Ishikawa (cell line): ENCODE measurements around the gene B3GAT1.

Source experiments
- CEBPB ChIP-seq: IDR thresholded peaks from 2 replicates; pipeline ENCODE4 v1.6.1; 2012
- CREB1 ChIP-seq: IDR thresholded peaks from 2 replicates; pipeline ENCODE4 v1.6.1; 2012; ENCODE audit warnings: low read depth
- EGR1 ChIP-seq: IDR thresholded peaks from 2 replicates; pipeline ENCODE4 v1.6.1; 2012
- EP300 ChIP-seq: IDR thresholded peaks from 2 replicates; pipeline ENCODE4 v1.6.1; 2012; ENCODE audit warnings: borderline replicate concordance
- FOXM1 ChIP-seq: IDR thresholded peaks from 2 replicates; pipeline ENCODE4 v1.6.1; 2012; ENCODE audit warnings: low read depth, borderline replicate concordance
- NFIC ChIP-seq: IDR thresholded peaks from 2 replicates; pipeline ENCODE4 v1.6.1; 2012
- RAD21 ChIP-seq: IDR thresholded peaks from 2 replicates; pipeline ENCODE4 v1.6.1; 2012; ENCODE audit warnings: low read depth
- TAF1 ChIP-seq: IDR thresholded peaks from 2 replicates; pipeline ENCODE4 v1.6.1; 2012; ENCODE audit warnings: low read depth, mild to moderate bottlenecking
- TCF12 ChIP-seq: IDR thresholded peaks from 2 replicates; pipeline ENCODE4 v1.6.1; 2012; ENCODE audit warnings: low read depth
- TEAD4 ChIP-seq: IDR thresholded peaks from 2 replicates; pipeline ENCODE4 v1.6.1; 2012
- YY1 ChIP-seq: IDR thresholded peaks from 2 replicates; pipeline ENCODE4 v1.6.1; 2012; ENCODE audit warnings: low read depth
- ZBTB7A ChIP-seq: IDR thresholded peaks from 2 replicates; pipeline ENCODE4 v1.6.1; 2012; ENCODE audit warnings: low read depth
- TF ChIP-seq, protein P1 (sequence below): IDR thresholded peaks from 2 replicates; pipeline ENCODE4 v1.6.1; 2012
- TF ChIP-seq, protein P2 (sequence below): IDR thresholded peaks from 2 replicates; pipeline ENCODE4 v1.6.1; 2012
- TF ChIP-seq, protein P3 (sequence below): IDR thresholded peaks from 2 replicates; pipeline ENCODE4 v1.6.1; 2012; ENCODE audit warnings: low read depth, mild to moderate bottlenecking

The B3GAT1 gene

DNA sequence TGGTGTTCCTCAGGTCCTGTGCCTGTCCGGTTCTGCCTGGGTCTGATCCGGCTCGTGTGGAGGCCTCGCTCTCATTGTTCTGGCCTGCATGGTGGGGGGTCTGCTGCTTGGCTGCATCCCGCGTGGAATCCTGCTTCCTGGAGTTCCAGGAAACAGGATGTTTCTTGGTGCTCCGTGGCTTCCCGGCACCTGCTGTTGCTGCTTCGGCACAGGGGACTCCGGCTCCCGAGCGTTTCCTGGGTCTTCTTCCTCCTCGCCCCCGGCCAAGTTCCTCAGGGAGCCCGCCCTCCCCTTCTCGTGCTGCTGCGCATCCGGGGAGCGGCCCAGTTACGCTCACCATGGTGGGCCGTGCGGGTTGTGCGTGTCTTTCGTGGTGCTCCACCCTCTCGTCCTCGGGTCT, 50.4 kb downstream of the B3GAT1 start:
- TF ChIP-seq YY1 (no peak), NFIC (no peak), TCF12 (no peak), ZBTB7A (no peak), EP300 (no peak)

DNA sequence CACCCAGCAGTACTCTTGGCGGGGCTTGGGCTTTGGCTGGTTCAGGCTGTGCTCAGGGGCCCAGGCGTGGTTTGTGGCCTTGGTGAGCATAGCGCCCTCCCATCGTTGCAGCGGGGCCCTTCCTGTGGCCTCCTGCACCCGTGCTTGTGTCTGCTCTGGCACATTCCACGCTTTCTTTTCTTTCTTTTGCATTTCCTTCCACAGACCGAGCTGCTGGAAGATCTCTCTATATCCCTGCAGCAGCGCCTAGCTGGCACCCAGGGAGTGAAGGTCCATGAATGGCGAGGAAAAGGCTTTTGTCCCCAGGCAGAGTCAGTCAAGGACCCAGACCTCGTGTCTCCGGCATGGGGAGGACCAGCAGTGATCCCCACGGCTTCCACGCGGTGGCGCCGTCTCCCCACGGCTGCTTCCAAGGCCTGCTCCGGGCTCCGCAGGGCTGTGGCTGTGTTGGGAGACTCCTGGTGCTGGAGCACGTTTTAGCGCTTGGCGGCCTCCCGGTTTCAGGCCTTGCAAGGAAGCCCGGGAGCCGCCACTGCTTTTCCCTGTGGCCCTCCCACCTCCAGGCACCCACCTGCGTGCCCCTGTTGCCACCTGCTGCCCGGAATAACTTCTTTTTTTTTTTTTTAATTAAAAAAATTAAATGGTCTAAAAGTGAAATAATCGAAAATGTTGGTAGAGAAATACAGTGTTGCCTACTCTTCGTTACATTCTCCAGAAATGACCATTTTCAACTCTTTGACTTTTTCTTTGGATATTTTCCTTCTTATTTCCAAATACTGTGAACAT, 51.8 kb downstream of the B3GAT1 start:
- no peak for TF ChIP-seq TEAD4
- TF ChIP-seq RAD21 = peak; percentile 75

DNA sequence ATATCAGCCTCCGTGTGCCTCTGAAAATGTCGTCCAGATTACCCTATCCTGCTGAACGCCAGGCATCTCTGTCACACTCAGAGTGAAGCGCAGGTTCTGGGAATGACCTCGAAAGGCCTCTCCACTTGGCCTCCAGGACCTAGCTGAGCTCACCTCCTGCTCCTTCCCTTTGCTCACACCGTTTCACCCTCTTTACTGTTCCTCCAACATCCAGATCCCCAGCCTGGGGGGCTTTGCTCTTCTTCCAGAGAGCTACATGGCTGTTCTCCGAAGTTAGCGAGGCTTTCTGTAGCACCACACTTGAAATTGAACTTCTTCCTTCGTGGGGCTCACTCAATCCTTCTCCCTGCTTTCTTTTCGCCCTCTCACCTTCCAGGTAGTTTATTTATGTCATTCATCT, 52.4 kb downstream of the B3GAT1 start:
- TF ChIP-seq ZBTB7A (no peak), TCF12 (no peak)

DNA sequence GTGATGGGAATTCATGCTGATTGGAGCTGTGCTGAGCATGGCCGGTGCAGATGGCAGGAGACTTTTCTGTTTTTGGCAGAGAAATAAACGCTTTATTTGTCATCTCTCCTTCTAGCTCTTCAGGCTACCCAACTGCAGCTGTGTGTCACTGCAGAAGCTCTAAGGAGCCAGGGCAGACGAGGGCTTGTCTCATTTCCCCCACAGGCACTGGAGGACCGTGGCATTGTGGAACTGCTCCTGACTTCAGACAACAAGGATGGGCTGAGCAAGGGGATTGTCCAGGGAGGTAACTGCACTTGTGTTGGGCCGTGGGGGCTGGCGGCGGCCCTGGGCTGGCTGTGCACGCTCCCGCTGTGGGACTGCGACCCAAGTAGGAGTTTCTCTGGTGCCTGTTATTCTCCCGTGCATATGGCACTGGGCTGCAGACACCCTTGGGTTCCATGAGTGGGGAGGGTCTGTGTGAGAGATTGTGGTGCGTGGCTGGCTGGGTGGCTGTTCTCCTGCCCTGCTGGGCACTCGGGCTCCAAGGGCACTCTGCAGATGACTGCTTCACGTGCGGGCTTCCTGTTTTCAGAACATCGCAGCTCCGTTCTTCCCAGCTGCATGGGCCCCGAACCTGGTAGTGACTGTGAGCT, 53.1 kb downstream of the B3GAT1 start:
- TF ChIP-seq, protein P1, sequence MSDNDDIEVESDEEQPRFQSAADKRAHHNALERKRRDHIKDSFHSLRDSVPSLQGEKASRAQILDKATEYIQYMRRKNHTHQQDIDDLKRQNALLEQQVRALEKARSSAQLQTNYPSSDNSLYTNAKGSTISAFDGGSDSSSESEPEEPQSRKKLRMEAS = no peak
- TF ChIP-seq TCF12 (no peak), YY1 (no peak), NFIC (no peak), TAF1 (no peak), EP300 (no peak), CREB1 (no peak), TEAD4 (no peak)
- TF ChIP-seq, protein P2, sequence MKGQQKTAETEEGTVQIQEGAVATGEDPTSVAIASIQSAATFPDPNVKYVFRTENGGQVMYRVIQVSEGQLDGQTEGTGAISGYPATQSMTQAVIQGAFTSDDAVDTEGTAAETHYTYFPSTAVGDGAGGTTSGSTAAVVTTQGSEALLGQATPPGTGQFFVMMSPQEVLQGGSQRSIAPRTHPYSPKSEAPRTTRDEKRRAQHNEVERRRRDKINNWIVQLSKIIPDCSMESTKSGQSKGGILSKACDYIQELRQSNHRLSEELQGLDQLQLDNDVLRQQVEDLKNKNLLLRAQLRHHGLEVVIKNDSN = no peak
- TF ChIP-seq, protein P3, sequence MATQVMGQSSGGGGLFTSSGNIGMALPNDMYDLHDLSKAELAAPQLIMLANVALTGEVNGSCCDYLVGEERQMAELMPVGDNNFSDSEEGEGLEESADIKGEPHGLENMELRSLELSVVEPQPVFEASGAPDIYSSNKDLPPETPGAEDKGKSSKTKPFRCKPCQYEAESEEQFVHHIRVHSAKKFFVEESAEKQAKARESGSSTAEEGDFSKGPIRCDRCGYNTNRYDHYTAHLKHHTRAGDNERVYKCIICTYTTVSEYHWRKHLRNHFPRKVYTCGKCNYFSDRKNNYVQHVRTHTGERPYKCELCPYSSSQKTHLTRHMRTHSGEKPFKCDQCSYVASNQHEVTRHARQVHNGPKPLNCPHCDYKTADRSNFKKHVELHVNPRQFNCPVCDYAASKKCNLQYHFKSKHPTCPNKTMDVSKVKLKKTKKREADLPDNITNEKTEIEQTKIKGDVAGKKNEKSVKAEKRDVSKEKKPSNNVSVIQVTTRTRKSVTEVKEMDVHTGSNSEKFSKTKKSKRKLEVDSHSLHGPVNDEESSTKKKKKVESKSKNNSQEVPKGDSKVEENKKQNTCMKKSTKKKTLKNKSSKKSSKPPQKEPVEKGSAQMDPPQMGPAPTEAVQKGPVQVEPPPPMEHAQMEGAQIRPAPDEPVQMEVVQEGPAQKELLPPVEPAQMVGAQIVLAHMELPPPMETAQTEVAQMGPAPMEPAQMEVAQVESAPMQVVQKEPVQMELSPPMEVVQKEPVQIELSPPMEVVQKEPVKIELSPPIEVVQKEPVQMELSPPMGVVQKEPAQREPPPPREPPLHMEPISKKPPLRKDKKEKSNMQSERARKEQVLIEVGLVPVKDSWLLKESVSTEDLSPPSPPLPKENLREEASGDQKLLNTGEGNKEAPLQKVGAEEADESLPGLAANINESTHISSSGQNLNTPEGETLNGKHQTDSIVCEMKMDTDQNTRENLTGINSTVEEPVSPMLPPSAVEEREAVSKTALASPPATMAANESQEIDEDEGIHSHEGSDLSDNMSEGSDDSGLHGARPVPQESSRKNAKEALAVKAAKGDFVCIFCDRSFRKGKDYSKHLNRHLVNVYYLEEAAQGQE = no peak

DNA sequence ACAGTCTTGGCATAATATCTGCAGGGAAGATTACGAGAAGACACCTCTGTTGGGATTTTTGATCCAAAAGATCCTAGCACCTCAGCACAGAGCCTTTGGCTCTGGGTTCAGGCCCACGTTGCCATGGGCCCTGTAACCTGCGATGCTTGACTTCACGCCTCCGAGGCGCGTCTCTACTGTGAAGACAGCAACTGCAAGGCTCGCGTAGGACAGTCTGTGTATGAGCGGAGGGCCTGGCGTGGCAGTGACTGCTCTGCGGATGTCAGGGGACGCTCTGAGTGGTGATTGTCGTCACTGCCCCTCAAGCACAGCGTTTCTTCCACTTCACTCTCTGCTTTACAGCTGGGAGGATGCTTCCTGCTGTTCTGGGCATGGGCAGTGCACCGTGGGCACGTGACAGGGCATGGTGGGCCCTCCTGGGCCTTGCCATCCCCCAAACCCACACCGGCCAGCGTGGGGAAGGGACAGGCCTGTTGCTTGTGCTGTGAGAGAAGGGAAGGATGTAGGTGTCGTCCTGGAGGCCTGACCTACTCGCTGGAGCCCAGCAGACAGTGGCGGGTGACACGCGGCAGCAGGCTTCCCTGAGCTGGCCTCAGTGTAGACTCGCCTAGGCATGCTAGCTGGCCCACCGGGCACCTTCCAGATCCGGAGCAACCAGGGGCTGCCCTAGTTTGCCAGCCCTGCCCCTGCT, 53.7 kb downstream of the B3GAT1 start:
- no peak for TF ChIP-seq CREB1

DNA sequence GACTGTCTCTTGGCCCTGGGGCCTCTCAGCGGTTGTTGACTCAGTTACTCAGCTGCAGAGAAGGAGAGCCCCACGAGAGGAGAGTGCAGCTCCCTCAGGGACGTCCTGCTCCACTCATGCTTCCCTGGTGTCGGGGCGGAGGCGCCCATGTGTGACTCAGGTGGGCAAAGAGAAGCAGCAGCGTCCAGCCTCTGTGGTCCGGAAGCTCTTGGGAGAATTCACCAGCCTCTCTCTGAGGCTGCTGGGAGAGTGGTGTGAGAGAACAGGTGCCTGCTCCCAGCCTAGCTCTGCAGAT, 54.5 kb downstream of the B3GAT1 start:
- TF ChIP-seq ZBTB7A (no peak), EP300 (no peak), YY1 (no peak), EGR1 (no peak), TAF1 (no peak), FOXM1 (no peak), TCF12 (no peak), CREB1 (no peak), NFIC (no peak), CEBPB (no peak), RAD21 (no peak), TEAD4 (no peak)
- TF ChIP-seq, protein P3 = no peak
- TF ChIP-seq, protein P2 = no peak
- TF ChIP-seq, protein P1 = no peak
